Activated naive CD8-positive, alpha-beta T cell treated with anti-CD3 and anti-CD28 coated beads, Interleukin-2, amount 50 U/mL, for 16 hours (primary cell): Measurements from ENCODE around the gene AFF4.
"Not testable (repeated sequence)": the region's sequence is repeated elsewhere in the genome, so short reads cannot be mapped to it uniquely, and the experiment has no call there.

Source experiments
- DNase-seq: peaks from one replicate; pipeline ENCODE4 v3.0.0-alpha.2; 2020; ENCODE audit warnings: low read depth, low spot score

The AFF4 gene

DNA sequence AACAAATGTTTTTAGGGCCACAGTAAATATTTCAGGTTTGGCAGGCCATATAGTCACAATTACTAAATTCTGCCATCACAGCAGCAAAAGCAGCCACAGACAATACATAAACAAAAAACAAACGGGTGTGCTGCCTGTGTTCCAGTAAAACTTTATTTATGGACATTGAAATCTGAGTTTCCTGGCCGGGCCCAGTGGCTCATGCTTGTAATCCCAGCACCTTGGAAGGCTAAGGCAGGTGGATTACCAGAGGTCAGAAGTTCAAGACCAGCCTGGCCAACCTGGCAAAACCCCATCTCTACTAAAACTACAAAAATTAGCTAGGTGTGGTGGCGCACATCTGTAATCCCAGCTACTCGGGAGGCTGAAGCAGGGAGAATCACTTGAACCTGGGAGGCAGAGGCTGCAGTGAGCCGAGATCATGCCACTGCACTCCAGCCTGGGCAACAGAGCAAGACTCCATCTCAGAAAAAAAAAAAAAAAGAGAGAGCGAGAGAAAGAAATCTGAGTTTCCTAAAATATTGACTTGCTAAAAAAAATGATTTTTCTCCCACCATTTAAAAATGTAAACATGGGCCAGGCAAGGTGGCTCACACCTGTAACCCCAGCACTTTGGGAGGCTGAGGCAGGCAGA is 7.2 kb downstream of the AFF4 start:
- not testable (repeated sequence) for DNase-seq

- no peak for DNase-seq
Measured at GRCh38 chr5:132953710-132954109, 9.7 kb downstream of the AFF4 start.

DNA sequence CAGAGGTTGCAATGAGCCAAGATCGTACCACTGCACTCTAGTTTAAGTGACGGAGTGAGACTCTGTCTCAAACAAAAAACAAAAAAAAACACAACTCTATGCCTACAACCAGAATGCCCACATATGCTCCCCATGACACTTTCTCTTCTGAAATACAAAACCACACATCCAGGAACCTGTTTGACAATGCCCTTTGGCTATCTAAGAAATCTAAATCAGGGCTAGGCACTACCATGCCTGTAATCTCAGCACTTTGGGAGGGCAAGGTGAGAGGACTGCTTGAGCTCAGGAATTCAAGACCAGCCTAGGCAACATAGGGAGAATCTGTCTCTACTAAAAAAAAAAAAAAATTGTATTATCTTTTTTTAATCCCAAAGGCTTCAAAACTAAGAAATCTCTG is 10.6 kb downstream of the AFF4 start:
- no peak for DNase-seq

GRCh38 chr5:132951897-132952296 is 11.5 kb downstream of the AFF4 start:
- DNase-seq, result no peak

GRCh38 chr5:132949136-132949535 is 14.3 kb downstream of the AFF4 start:
- DNase-seq, result no peak

- no peak for DNase-seq
Measured at GRCh38 chr5:132947671-132948070, 15.8 kb downstream of the AFF4 start.

GRCh38 chr5:132945315-132945714 is 18.1 kb downstream of the AFF4 start:
- DNase-seq, result not testable (repeated sequence)

- DNase-seq, result no peak
Measured at GRCh38 chr5:132943362-132944022, 19.9 kb downstream of the AFF4 start.

DNA sequence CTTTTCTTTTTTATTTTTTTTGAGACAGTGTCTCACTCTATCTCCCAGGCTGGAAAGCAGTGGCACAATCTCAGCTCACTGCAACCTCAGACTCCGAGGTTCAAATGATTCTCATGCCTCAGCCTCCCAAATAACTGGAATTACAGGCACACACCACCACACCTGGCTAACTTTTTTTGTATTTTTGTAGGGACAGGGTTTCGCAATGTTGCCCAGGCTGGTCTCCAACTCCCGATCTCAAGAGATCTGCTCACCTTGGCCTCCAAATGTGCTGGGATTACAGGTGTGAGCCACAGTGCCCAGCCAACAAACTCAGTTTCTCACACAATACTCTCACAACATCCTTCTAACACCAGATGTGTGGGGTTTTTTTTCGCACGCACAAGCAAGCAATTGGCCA is 22.1 kb downstream of the AFF4 start:
- no peak for DNase-seq

GRCh38 chr5:132928062-132928407 is 35.4 kb downstream of the AFF4 start:
- DNase-seq, result no peak

GRCh38 chr5:132927355-132928061 is 35.9 kb downstream of the AFF4 start:
- no peak for DNase-seq

DNA sequence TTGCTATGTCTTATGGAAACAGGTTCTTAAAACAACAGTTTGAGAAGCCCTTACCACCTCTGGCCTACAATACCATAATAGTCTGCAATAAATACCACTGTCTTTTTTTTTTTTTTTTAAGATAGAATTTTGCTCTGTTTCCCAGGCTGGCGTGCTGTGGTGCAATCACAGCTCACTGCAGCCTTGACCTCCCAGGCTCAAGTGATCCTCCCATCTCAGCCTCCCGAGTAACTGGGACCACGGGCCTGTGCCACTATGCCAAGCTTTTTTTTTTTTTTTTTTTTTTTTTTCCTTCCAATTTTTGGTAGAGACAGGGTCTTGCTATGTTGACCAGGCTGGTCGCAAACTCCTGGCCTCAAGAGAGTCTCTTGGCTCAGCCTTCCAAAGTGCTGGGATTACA is 37.0 kb downstream of the AFF4 start:
- no peak for DNase-seq

- no peak for DNase-seq
Measured at GRCh38 chr5:132916086-132916485, 47.3 kb downstream of the AFF4 start.

DNA sequence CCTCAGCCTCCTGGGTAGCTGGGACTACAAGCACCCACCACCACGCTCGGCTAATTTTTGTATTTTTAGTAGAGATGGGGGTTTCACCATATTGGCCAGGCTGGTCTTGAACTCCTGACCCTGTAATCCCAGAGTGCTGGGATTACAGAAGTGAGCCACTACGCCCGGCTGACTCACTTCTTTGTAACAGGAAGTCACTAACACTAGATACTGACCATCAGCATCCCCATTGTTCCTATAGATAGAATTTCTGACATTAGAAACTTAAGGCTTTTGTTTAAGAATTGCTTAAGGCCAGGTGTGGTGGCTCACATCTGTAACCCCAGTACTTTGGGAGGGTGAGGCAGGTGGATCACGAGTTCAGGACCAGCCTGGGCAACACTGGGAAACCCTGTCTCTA is 47.8 kb downstream of the AFF4 start:
- no peak for DNase-seq

DNA sequence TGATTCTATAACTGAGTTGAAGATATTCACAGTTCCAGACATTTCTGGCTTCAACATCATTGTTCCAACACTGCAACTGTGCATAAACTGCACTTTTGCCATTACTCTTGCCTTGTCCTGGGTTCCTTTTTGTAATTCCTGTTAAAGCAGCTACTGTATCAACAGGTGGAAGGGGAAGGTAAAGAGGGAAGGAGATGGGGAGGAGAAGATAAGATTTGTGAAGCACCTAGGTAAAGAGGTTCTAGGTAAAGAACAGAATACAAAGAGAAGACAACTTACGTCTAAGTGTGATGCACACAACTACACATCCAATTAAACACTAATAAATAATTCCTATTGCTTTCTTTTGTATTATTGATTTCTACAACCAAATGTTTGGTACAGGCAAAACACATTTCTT is 53.7 kb downstream of the AFF4 start:
- no peak for DNase-seq

- no peak for DNase-seq
Measured at GRCh38 chr5:132907161-132907560, 56.3 kb downstream of the AFF4 start.

GRCh38 chr5:132905938-132906337 is 57.5 kb downstream of the AFF4 start:
- DNase-seq, result no peak

- DNase-seq, result no peak
Measured at GRCh38 chr5:132901730-132902129, 61.7 kb downstream of the AFF4 start.

DNA sequence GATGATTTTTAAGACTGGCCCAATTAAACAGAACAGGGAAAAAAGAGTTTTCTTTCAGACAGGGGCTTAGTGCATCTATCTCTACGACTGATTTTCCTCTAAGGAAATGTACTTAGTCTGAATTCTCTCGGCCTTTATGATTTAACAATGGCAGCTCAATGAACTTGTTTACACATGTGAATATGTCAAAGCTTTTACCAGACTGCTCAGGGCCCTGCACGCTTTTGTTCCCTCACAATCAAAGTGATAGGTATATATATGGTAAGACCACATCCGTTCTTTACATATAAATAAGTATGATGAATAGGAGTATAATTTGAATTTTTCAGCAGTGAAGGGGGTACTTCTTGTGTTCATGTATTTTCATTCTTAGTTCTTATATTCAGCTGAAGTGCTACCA is 62.4 kb downstream of the AFF4 start:
- DNase-seq, result no peak

GRCh38 chr5:132898094-132898493 is 65.3 kb downstream of the AFF4 start:
- no peak for DNase-seq

DNA sequence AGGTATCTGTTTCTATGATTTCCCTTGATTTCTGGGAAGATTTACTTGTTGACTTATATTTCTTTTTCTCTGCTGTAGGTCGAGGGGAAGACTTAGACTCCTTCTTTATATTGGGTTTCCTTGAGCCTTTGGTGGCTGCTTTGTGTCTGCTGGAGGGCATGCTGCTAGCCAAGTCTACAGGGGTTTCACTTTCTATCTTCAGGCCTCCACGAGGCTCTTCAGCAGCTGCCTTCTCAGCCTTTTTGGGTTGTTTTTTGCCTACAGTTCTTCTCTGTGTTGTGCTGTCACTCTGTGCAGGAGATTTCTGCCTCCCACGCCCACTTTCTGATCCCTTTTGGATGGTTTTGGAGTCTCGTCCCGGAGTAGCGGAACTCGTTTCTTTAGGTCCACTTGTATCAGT is 66.7 kb downstream of the AFF4 start:
- DNase-seq, result no peak

GRCh38 chr5:132895719-132896305 is 67.6 kb downstream of the AFF4 start:
- DNase-seq, result no peak

- DNase-seq, result no peak
Measured at GRCh38 chr5:132890817-132891216, 72.6 kb downstream of the AFF4 start.
